K562 (cell line): ENCODE results near the gene GPR68.

Experiments
- CTCF ChIP-seq, 3 experiments: IDR thresholded peaks in 2 of 3; conservative IDR thresholded peaks in 1 of 3; 2 replicates each; pipeline ENCODE4 v1.5.1; 2011 to 2012; ENCODE audit warnings: low read length in 3 of 3, mild to moderate bottlenecking in 3 of 3, control low read depth in 2 of 3, improper control_type of control experiment in 1 of 3, inconsistent platforms in 1 of 3, low read depth in 1 of 3, mixed read lengths in 1 of 3, moderate library complexity in 1 of 3; ENCODE audit not compliant: insufficient read depth in 2 of 3
- ILF3 ChIP-seq: fragments of 450-650 bp; IDR thresholded peaks from 2 replicates; pipeline ENCODE4 v1.6.1; 2018; ENCODE audit warnings: antibody characterized with exemption, mild to moderate bottlenecking, moderate library complexity, borderline replicate concordance
- MXD1 ChIP-seq: fragments of 250-450 bp; sonication (Bioruptor Pico); IDR thresholded peaks from 2 replicates; pipeline ENCODE4 v1.8.0; 2021; ENCODE audit warnings: borderline replicate concordance, mild to moderate bottlenecking, moderate library complexity; ENCODE audit not compliant: poor library complexity, severe bottlenecking
- REST ChIP-seq, 2 experiments: fragments of 450-650 bp; formaldehyde crosslinking in 1 of 2; IDR thresholded peaks; 2 replicates each; pipeline versions ENCODE4 v1.4.0 to v1.6.1; 2014 to 2020; ENCODE audit warnings: mild to moderate bottlenecking in 2 of 2, borderline replicate concordance in 1 of 2, low read depth in 1 of 2

GRCh38 chr14:91237219-91237618 is 7.3 kb downstream of the GPR68 start:
- TF ChIP-seq MXD1 (CRISPR knock-in tag) (no peak), REST (IDR thresholded peaks at IDR 0.05; ENCODE audit: borderline replicate concordance) (no peak), REST (CRISPR knock-in tag; IDR thresholded peaks at IDR 0.05; ENCODE audit: low read depth) (no peak), ILF3 (no peak), CTCF (IDR thresholded peaks at IDR 0.05 in 2 of 3, conservative IDR thresholded peaks at IDR 0.05 in 1 of 3; ENCODE audit: insufficient read depth in 2 of 3, low read depth in 1 of 3, low read length in 3 of 3) (no peak)
